HepG2 (cell line): Measurements from ENCODE around the gene PFKP. TPM values are rescaled to one million over a fixed set of nuclear protein-coding genes. Genes with fewer than 3 reads are reported as not detected.

Experiments
- ATAC-seq: fragments of 200-7000 bp; cut with Tn5 transposase; 3 replicates; pipeline ENCODE4 v1.9.1; 2020; ENCODE audit warnings: mild to moderate bottlenecking, moderate library complexity
- BruUV-seq: library from RNA; stranded (reverse); fragments of 400-500 nt; replicated peaks from 2 replicates; lab custom pipeline; 2021; lab: Mats Ljungman, UMichigan
- CTCF ChIA-PET: fragments of 300-600 bp; formaldehyde crosslinking; extraction: SDS; loops from one replicate; lab custom pipeline; 2021; ENCODE audit warnings: low total read pairs, inconsistent platforms, low intra/inter-chr PET ratio; lab: Yijun Ruan, JAX
- POLR2A ChIA-PET: fragments of 350-600 bp; sonication (Branson Sonifier 250); formaldehyde crosslinking; loops from one replicate; lab custom pipeline; 2020; ENCODE audit warnings: antibody characterized with exemption, inconsistent platforms; lab: Yijun Ruan, JAX
- DNase-seq: peaks from one replicate; pipeline ENCODE4 v3.0.0-alpha.2; 2015; ENCODE audit warnings: low spot score
- FAIRE-seq: peaks from 3 replicates; lab custom pipeline; 2011; peaks lifted over from hg19 to GRCh38; lab: Jason Lieb, UNC
- H2AFZ ChIP-seq: one replicate; pipeline ENCODE4 v1.6.1; 2011; ENCODE audit warnings: low read length, inconsistent platforms
- H3K27ac ChIP-seq: fragments of 300-600 bp; 3 replicates; pipeline ENCODE4 v1.8.0; 2011; ENCODE audit warnings: mixed run types, mild to moderate bottlenecking, mixed read lengths, low read length, inconsistent platforms; ENCODE audit not compliant: insufficient read depth; ENCODE audit errors: extremely low read length
- H3K27me3 ChIP-seq, 2 experiments: fragments of 200-600 bp in 1 of 2; 2 replicates in 1 of 2; 3 replicates in 1 of 2; pipeline versions ENCODE4 v1.6.0 to v1.8.0; 2011; ENCODE audit warnings: low read length in 2 of 2, mild to moderate bottlenecking in 2 of 2, moderate library complexity in 2 of 2, inconsistent platforms in 1 of 2; ENCODE audit not compliant: insufficient read depth in 2 of 2, control insufficient read depth in 1 of 2
- H3K36me3 ChIP-seq, 2 experiments: fragments of 200-600 bp in 1 of 2; replicated peaks in 1 of 2; 2 replicates in 1 of 2; 3 replicates in 1 of 2; pipeline versions ENCODE4 v1.5.1 to v1.8.0; 2011; ENCODE audit warnings: low read length in 2 of 2, inconsistent platforms in 1 of 2; ENCODE audit not compliant: insufficient read depth in 2 of 2, control insufficient read depth in 1 of 2
- H3K4me1 ChIP-seq: 2 replicates; pipeline ENCODE4 v1.5.1; 2012; ENCODE audit warnings: low read length, inconsistent platforms; ENCODE audit not compliant: insufficient read depth
- H3K4me2 ChIP-seq: 2 replicates; pipeline ENCODE4 v1.6.0; 2011; ENCODE audit warnings: low read depth, low read length, inconsistent platforms
- H3K4me3 ChIP-seq, 3 experiments: fragments of 200-600 bp in 1 of 3; sonication (generic), shearing (Covaris generic) in 1 of 3; replicated peaks in 1 of 3; 2 replicates each; pipeline ENCODE4 v1.5.1; 2011 to 2016; ENCODE audit warnings: low read length in 3 of 3, inconsistent platforms in 2 of 3, low read depth in 2 of 3, mild to moderate bottlenecking in 2 of 3, control low read depth in 1 of 3, mixed read lengths in 1 of 3; ENCODE audit not compliant: insufficient read depth in 1 of 3
- H3K79me2 ChIP-seq: one replicate; pipeline ENCODE4 v1.6.1; 2011; ENCODE audit warnings: low read length, inconsistent platforms; ENCODE audit not compliant: insufficient read depth
- H3K9ac ChIP-seq: 2 replicates; pipeline ENCODE4 v1.6.0; 2011; ENCODE audit warnings: mild to moderate bottlenecking, low read depth, low read length, inconsistent platforms; ENCODE audit not compliant: insufficient read depth
- H3K9me3 ChIP-seq: 2 replicates; pipeline ENCODE4 v1.5.1; 2012; ENCODE audit warnings: mild to moderate bottlenecking, low read length
- H4K20me1 ChIP-seq: 2 replicates; pipeline ENCODE4 v1.6.0; 2011; ENCODE audit warnings: inconsistent platforms, mild to moderate bottlenecking, low read length, moderate library complexity; ENCODE audit not compliant: insufficient read depth
- BORCS8-MEF2B ChIP-seq: sonication (generic); formaldehyde crosslinking; IDR thresholded peaks from 2 replicates; pipeline ENCODE4 v1.8.0; 2022; ENCODE audit warnings: mild to moderate bottlenecking, missing genetic modification reagents
- EHMT2 ChIP-seq: fragments of 200-600 bp; sonication (generic); IDR thresholded peaks from 2 replicates; pipeline ENCODE4 v1.7.0; 2017; ENCODE audit warnings: antibody characterized with exemption, low read depth, low read length, borderline replicate concordance
- JUND ChIP-seq: sonication (generic); formaldehyde crosslinking; IDR thresholded peaks from 2 replicates; pipeline ENCODE4 v1.8.0; 2022; ENCODE audit warnings: mild to moderate bottlenecking, missing genetic modification reagents
- NR2F2 ChIP-seq: IDR thresholded peaks from 2 replicates; pipeline ENCODE4 v1.6.1; 2012; ENCODE audit warnings: low read depth, inconsistent platforms, borderline replicate concordance
- XBP1 ChIP-seq: sonication (generic); formaldehyde crosslinking; IDR thresholded peaks from 2 replicates; pipeline ENCODE4 v1.5.0; 2020; ENCODE audit warnings: missing genetic modification reagents
- ZBTB38 ChIP-seq: sonication (generic); formaldehyde crosslinking; IDR thresholded peaks from 2 replicates; pipeline ENCODE4 v1.5.1; 2020; ENCODE audit warnings: mild to moderate bottlenecking, missing genetic modification reagents
- ZFYVE20 ChIP-seq: sonication (generic); formaldehyde crosslinking; IDR thresholded peaks from 2 replicates; pipeline ENCODE4 v1.8.0; 2023; ENCODE audit warnings: low read depth, mild to moderate bottlenecking, moderate library complexity, missing genetic modification reagents, borderline replicate concordance
- ZNF740 ChIP-seq: sonication (generic); formaldehyde crosslinking; IDR thresholded peaks from 2 replicates; pipeline ENCODE4 v1.4.0; 2020; ENCODE audit warnings: missing genetic modification reagents
- ZNF772 ChIP-seq: sonication (generic); formaldehyde crosslinking; IDR thresholded peaks from 2 replicates; pipeline ENCODE4 v1.5.0; 2020; ENCODE audit warnings: mild to moderate bottlenecking, missing genetic modification reagents
- WGBS: methylation state at CpG from one replicate; pipeline ENCODE4 v1.1.6; 2017; ENCODE audit warnings: low lambda C conversion rate; 5-methylcytosine and 5-hydroxymethylcytosine counted together
- in situ Hi-C: cut with HindIII; loops from 2 replicates; pipeline ENCODE4 v1.10.0; 2017; ENCODE audit warnings: low pct_unique_long_range_greater_than_20kb; ENCODE audit not compliant: extremely low pct_ligation_motif_present
- intact Hi-C: fragments of 100-400 bp; cut with micrococcal nuclease; formaldehyde crosslinking; loops from one replicate; pipeline ENCODE4 v1.10.0; 2022; ENCODE audit not compliant: unreplicated experiment
- polyA plus RNA-seq, 8 experiments: library from polyadenylated mRNA; depleted of rRNA in 3 of 8; stranded (reverse) in 7 of 8; unstranded in 1 of 8; fragments of >200 nt; fragmentation: Illumina TruSeq in 4 of 8; extraction: Trizol in 4 of 8; gene quantifications; 2 replicates each; pipeline versions ENCODE4 v1.2.1 to v1.2.3, GENCODE V29; 2011 to 2016; ENCODE audit warnings: low read depth in 4 of 8, missing spikeins in 1 of 8, mixed read lengths in 1 of 8; ENCODE audit not compliant: insufficient read depth in 1 of 8
- total RNA-seq, 5 experiments: library from RNA; depleted of rRNA; stranded (reverse); fragments of >200 nt; fragmentation: Illumina TruSeq; extraction: Trizol; gene quantifications; 2 replicates each; pipeline ENCODE4 v1.2.3, GENCODE V29; 2016; ENCODE audit warnings: low read depth in 1 of 5
- TF ChIP-seq, protein P1 (sequence below): sonication (generic); formaldehyde crosslinking; conservative IDR thresholded peaks from 2 replicates; pipeline ENCODE4 v1.8.0; 2022; ENCODE audit warnings: missing genetic modification reagents

Gene PFKP
- total and polyA plus RNA-seq, 2 of the 13 experiments (the other 11 are each of a cell fraction or from before 2014, with no cell fraction given) = 0.80 to 2.4 TPM

DNA sequence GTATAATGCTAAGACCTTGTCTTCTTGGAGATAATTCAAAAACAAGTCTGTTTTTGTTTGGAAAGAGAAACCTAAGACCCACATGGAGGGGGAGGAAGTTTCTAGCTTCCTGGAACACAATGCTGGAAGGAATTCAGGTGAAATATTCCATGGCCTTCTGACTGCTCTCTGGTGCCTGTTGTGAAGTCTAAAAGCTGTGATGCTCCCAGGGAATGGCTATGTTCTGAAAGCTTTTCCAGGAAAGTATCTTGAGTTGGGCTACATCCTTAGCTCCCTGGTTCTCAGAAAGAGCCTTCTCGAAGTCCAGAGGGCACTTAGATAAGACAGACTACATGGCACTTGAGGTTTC is 12.5 kb upstream of the PFKP start (continued):
- TF ChIP-seq JUND (no peak), EHMT2 (no peak)

GRCh38 chr10:3056280-3057037 is 10.9 kb upstream of the PFKP start:
- no peak for DNase-seq
- H3K9me3 ChIP-seq = no peaks in the 10 kb centered on the region
- H3K79me2 ChIP-seq = no peaks in the 10 kb centered on the region
- H2AFZ ChIP-seq = no peak overlapping the region
- no TSS peak for BruUV-seq
- H3K27ac ChIP-seq = no peak overlapping the region
- peaks cover 9% of the 10 kb centered on the region for H3K4me1 ChIP-seq
- no peak overlapping the region for H3K4me3 ChIP-seq
- no peaks in the 10 kb centered on the region for H3K36me3 ChIP-seq
- no peak for TF ChIP-seq ZNF740 (CRISPR knock-in tag)
- no peak for TF ChIP-seq ZFYVE20
- no peak for TF ChIP-seq NR2F2
- TF ChIP-seq BORCS8-MEF2B = no peak
- TF ChIP-seq, protein P1, sequence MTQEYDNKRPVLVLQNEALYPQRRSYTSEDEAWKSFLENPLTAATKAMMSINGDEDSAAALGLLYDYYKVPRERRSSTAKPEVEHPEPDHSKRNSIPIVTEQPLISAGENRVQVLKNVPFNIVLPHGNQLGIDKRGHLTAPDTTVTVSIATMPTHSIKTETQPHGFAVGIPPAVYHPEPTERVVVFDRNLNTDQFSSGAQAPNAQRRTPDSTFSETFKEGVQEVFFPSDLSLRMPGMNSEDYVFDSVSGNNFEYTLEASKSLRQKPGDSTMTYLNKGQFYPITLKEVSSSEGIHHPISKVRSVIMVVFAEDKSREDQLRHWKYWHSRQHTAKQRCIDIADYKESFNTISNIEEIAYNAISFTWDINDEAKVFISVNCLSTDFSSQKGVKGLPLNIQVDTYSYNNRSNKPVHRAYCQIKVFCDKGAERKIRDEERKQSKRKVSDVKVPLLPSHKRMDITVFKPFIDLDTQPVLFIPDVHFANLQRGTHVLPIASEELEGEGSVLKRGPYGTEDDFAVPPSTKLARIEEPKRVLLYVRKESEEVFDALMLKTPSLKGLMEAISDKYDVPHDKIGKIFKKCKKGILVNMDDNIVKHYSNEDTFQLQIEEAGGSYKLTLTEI (CRISPR knock-in tag) = no peak
- TF ChIP-seq XBP1 (CRISPR knock-in tag) = no peak
- no peak for TF ChIP-seq ZNF772 (CRISPR knock-in tag)
- TF ChIP-seq ZBTB38 (CRISPR knock-in tag) = no peak
- in situ Hi-C loops (no loop called here), intact Hi-C loops (no loop called here)
- WGBS = 25% methylated on average over 5 of the region's 5 CpGs
- no peak overlapping the region for H3K4me2 ChIP-seq
- H3K9ac ChIP-seq = no peak overlapping the region
- H4K20me1 ChIP-seq = no peaks in the 10 kb centered on the region
- H3K27me3 ChIP-seq = peaks cover 0 to 6% of the 10 kb centered on the region in 2 experiments; a peak in 1 of 5 replicates
- CTCF ChIA-PET = no interaction called here
- no peak for ATAC-seq
- POLR2A ChIA-PET = no interaction called here
- no peak for FAIRE-seq
